GM23248 (cell line): ENCODE results near the gene SEC22B. TPM values are rescaled to one million over a fixed set of nuclear protein-coding genes. Genes with fewer than 3 reads are reported as not detected.
"Not testable (repeated sequence)": the region's sequence is repeated elsewhere in the genome, so short reads cannot be mapped to it uniquely, and the experiment has no call there.

Experiments
- DNase-seq: peaks from one replicate; pipeline ENCODE4 v3.0.0-alpha.2; 2015
- H2AFZ ChIP-seq: fragments of 200-600 bp; sonication (generic); 2 replicates; pipeline ENCODE4 v1.6.1; 2016; ENCODE audit warnings: antibody characterized with exemption
- H3F3A ChIP-seq: fragments of 200-600 bp; sonication (generic); 2 replicates; pipeline ENCODE4 v1.6.1; 2016; ENCODE audit warnings: mild to moderate bottlenecking, antibody characterized with exemption, mixed run types; ENCODE audit not compliant: insufficient read depth
- H3K27ac ChIP-seq: fragments of 200-600 bp; sonication (generic); 2 replicates; pipeline ENCODE4 v1.5.1; 2016; ENCODE audit warnings: mild to moderate bottlenecking
- H3K27me3 ChIP-seq: fragments of 200-600 bp; sonication (generic); replicated peaks from 2 replicates; pipeline ENCODE4 v1.6.1; 2016; ENCODE audit warnings: mild to moderate bottlenecking; ENCODE audit not compliant: insufficient read depth
- H3K36me3 ChIP-seq: fragments of 200-600 bp; sonication (generic); 2 replicates; pipeline ENCODE4 v1.6.1; 2016; ENCODE audit warnings: low read depth, mild to moderate bottlenecking
- H3K4me1 ChIP-seq: fragments of 200-600 bp; sonication (generic); 2 replicates; pipeline ENCODE4 v1.6.1; 2016; ENCODE audit warnings: mild to moderate bottlenecking; ENCODE audit not compliant: insufficient read depth
- H3K4me2 ChIP-seq: fragments of 200-600 bp; sonication (generic); one replicate; pipeline ENCODE4 v1.6.1; 2016; ENCODE audit warnings: mild to moderate bottlenecking; ENCODE audit not compliant: unreplicated experiment
- H3K4me3 ChIP-seq: fragments of 200-600 bp; sonication (generic); 2 replicates; pipeline ENCODE4 v1.5.1; 2016; ENCODE audit warnings: mild to moderate bottlenecking
- H3K79me2 ChIP-seq: fragments of 200-600 bp; sonication (generic); 2 replicates; pipeline ENCODE4 v1.6.1; 2016; ENCODE audit warnings: mild to moderate bottlenecking; ENCODE audit not compliant: insufficient read depth
- H3K9ac ChIP-seq: fragments of 200-600 bp; sonication (generic); 2 replicates; pipeline ENCODE4 v1.6.1; 2016; ENCODE audit warnings: mild to moderate bottlenecking
- H3K9me2 ChIP-seq: fragments of 200-600 bp; sonication (generic); 2 replicates; pipeline ENCODE4 v1.6.1; 2016; ENCODE audit warnings: mixed run types, mild to moderate bottlenecking, moderate library complexity; ENCODE audit not compliant: insufficient read depth
- H3K9me3 ChIP-seq: fragments of 200-600 bp; sonication (generic); one replicate; pipeline ENCODE4 v1.6.1; 2017; ENCODE audit warnings: low read depth
- H4K20me1 ChIP-seq: fragments of 200-600 bp; sonication (generic); 2 replicates; pipeline ENCODE4 v1.6.0; 2016; ENCODE audit not compliant: insufficient read depth
- WGBS, 2 experiments: methylation state at CpG; one replicate each; pipeline ENCODE4 v1.1.6; 2015 to 2017; ENCODE audit warnings: low lambda C conversion rate in 2 of 2, low coverage in 1 of 2; ENCODE audit errors: missing lambda C conversion rate in 2 of 2; 5-methylcytosine and 5-hydroxymethylcytosine counted together
- in situ Hi-C: fragments of 300-500 bp; cut with MboI; formaldehyde crosslinking; loops from 2 replicates; pipeline ENCODE4 v1.15.0; 2020
- polyA plus RNA-seq: library from polyadenylated mRNA; unstranded; fragments of >200 nt; fragmentation: Nextera tagmentation; extraction: Ambion mirVana; gene quantifications from 2 replicates; pipeline ENCODE4 v1.2.1, GENCODE V29; 2016
- total RNA-seq: library from RNA; depleted of rRNA; stranded (reverse); fragments of >200 nt; shearing (Covaris generic); gene quantifications from 2 replicates; pipeline ENCODE4 v1.2.3, GENCODE V29; 2014

Gene SEC22B
- total and polyA plus RNA-seq, 2 experiments from 2014 or later: 68.1 to 101 TPM

DNA sequence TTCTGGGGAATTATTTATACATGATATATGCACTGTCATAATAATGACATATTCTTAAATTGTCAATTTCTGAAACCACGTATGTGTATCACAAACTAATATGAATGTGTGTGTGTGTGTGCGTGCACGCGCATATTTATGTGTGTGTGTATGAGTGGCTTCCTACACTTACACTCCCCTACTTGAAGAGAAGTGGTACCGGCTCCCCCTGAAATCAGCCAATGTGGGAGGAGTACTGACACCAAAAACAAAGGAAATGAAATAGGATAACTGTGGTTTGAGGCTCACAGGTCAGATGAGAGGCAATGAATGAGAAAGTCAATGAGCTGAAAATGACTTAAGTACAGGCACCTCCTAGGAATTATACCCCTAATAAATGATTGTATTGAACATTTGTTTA is 64.1 kb downstream of the SEC22B start:
- H3K9ac ChIP-seq, H3K27me3 ChIP-seq, H3K4me3 ChIP-seq, H3K9me2 ChIP-seq, H3K4me2 ChIP-seq, H3K27ac ChIP-seq, DNase-seq, H3K4me1 ChIP-seq, in situ Hi-C loops, H3K36me3 ChIP-seq, H3K9me3 ChIP-seq, H2AFZ ChIP-seq, H3K79me2 ChIP-seq, H4K20me1 ChIP-seq, H3F3A ChIP-seq: not testable (repeated sequence)
- 92 to 95% methylated on average over 5 of the region's 5 CpGs for WGBS, 2 experiments

DNA sequence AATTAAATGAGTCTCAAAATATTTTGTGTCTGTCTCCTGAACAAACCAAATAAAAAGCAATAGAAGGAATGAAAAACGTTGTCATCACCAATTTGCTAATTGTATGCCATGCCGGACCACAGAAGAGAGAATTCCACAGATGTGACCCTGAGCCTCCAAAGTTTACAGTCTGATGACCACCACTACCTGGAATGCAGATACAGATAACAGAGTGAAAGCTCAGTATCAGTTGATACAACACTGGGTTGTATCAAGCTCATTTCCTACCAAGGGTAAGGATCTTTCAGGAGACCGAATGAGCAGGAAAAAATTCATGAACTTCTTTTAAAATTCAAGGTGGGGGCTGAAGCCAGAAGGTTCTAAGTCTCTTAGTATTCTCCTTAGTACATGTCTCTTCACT is 64.5 kb downstream of the SEC22B start:
- H3K4me2 ChIP-seq, H3F3A ChIP-seq, H3K36me3 ChIP-seq, H3K4me3 ChIP-seq, H3K79me2 ChIP-seq, H2AFZ ChIP-seq, H3K9me2 ChIP-seq, H4K20me1 ChIP-seq, H3K9ac ChIP-seq, H3K27me3 ChIP-seq, H3K27ac ChIP-seq, H3K9me3 ChIP-seq, H3K4me1 ChIP-seq, DNase-seq, in situ Hi-C loops: not testable (repeated sequence)
- no CpG with 5 or more reads among the region's 3 CpGs for WGBS, 2 experiments

DNA sequence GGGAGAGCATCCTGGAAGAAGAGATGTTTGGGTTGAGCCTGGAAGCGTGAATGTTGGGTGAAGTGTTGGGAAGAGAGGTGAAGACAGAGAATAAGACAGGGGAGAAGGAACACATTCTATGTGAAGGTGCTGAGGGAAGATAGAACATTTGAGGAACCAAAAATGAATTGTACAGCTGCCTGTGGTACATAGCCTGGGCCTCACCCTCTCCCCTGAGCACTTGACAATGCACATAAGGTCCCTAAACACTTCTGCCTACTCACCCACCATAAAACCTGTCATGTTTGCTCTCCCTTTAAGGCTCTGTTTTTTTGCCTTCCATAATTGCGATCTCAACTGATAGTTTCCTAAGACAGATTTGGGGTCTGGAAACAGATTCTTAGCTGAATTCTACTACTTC is 65.3 kb downstream of the SEC22B start:
- H3K4me3 ChIP-seq, H3K9me2 ChIP-seq, H3K9me3 ChIP-seq, H3K27me3 ChIP-seq, H3K79me2 ChIP-seq, H3K9ac ChIP-seq, H4K20me1 ChIP-seq, H3K4me1 ChIP-seq, DNase-seq, H3K36me3 ChIP-seq, in situ Hi-C loops, H3K4me2 ChIP-seq, H3F3A ChIP-seq, H2AFZ ChIP-seq, H3K27ac ChIP-seq: not testable (repeated sequence)
- 100% methylated on average over 1 of the region's 2 CpGs for WGBS, 2 experiments

DNA sequence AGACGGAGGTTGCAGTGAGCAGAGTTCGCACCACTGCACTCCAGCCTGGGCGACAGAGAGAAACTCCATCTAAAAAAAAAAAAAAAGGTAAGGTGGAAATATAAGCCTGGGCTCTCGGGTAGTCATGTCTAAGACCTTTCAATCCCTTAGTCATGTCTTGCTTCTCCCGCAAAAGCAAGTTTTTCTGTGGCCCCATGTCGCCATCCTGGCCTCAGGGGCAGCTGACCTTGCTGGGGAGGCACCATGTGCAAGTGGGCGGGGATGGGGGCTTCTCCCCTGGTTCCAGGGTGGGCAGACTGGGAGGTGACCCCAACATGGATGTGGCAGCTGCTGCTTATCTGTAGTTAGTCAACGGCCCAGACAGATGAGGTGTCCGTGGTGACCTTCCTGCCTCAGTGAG is 66.7 kb downstream of the SEC22B start:
- 86 to 88% methylated on average over 6 to 7 of the region's 9 CpGs for WGBS, 2 experiments
- H3K27ac ChIP-seq, H3K79me2 ChIP-seq, H3K9me2 ChIP-seq, H3K4me1 ChIP-seq, in situ Hi-C loops, H3K36me3 ChIP-seq, H3K4me2 ChIP-seq, H4K20me1 ChIP-seq, H2AFZ ChIP-seq, H3K9me3 ChIP-seq, DNase-seq, H3F3A ChIP-seq, H3K4me3 ChIP-seq, H3K27me3 ChIP-seq, H3K9ac ChIP-seq: not testable (repeated sequence)

DNA sequence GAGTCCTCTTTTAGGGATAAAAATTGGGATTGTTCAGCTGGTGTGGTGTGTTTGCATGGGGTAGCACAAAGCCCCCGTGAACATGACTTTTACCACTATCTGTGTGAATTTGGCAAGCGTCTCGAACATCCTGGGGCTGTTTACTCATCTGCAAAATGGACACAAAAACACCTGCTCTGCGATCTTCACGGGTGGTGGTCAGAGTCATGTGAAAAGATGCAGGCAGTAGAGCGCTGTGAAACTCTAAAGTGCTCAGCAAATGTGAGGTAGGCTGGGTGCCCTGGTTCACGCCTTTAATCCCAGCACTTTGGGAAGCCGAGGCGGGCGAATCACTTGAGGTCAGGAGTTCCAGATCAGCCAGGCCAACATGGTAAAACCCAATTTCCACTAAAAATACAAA is 67.1 kb downstream of the SEC22B start:
- WGBS, 2 experiments: 89 to 96% methylated on average over 7 to 10 of the region's 10 CpGs
- not testable (repeated sequence) for H3K36me3 ChIP-seq

DNA sequence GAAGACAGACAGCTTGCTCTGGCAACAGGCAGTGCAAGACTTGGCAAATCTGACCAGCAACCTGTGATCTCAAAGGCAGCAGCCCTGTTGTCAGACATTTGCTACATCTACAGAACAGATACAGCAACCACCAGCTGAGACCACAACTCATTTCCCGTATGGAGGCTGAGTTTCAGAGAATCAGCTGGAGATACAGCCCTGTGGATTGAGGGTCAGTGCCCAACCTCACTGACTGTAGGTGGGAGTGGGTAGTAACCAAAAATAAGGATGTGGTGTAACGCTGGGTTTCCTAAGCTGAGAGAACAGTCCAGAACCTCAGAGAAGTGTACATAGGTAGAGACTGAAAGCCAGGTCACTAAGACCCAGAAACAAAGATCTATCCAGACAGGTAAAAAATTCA is 71.0 kb downstream of the SEC22B start:
- H3K27me3 ChIP-seq, H2AFZ ChIP-seq, H3K9me3 ChIP-seq, DNase-seq, H3K4me2 ChIP-seq, H4K20me1 ChIP-seq, H3K36me3 ChIP-seq, H3K4me3 ChIP-seq, H3K9me2 ChIP-seq, H3K27ac ChIP-seq, in situ Hi-C loops, H3K9ac ChIP-seq, H3F3A ChIP-seq, H3K79me2 ChIP-seq, H3K4me1 ChIP-seq: not testable (repeated sequence)
- WGBS, 2 experiments: 100% methylated on average over 1 to 2 of the region's 2 CpGs

More for the DNA sequence above, 67.1 kb downstream of the SEC22B start:
- H2AFZ ChIP-seq, H3K27me3 ChIP-seq, H3K4me3 ChIP-seq, H3K9ac ChIP-seq, H3K4me2 ChIP-seq, H3K27ac ChIP-seq, in situ Hi-C loops, H3K4me1 ChIP-seq, DNase-seq, H3F3A ChIP-seq, H3K79me2 ChIP-seq, H3K9me2 ChIP-seq, H3K9me3 ChIP-seq, H4K20me1 ChIP-seq: not testable (repeated sequence)

DNA sequence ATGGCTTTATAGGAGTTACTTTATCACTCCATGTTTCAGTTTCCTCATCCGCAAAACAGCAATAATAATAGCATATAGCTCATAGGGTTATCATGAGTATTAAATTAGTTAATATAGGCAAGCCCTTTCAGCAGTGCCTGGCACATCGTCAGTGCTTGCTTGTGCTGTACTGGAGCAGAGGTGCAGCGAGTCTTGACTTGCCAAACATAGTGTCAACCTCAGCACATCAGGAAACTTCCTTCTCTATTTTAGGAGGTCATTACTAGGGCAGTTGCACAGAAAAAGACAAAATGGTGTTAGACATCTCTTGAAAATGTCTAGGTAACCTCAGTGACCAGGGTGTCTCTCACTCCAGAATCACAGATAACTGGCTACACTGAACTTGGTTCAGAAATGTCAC is 72.6 kb downstream of the SEC22B start:
- H3K9me3 ChIP-seq, H3F3A ChIP-seq, H3K27ac ChIP-seq, H3K9me2 ChIP-seq, H3K4me3 ChIP-seq, H3K4me1 ChIP-seq, H3K9ac ChIP-seq, H2AFZ ChIP-seq, in situ Hi-C loops, H3K4me2 ChIP-seq, H3K36me3 ChIP-seq, H3K79me2 ChIP-seq, DNase-seq, H3K27me3 ChIP-seq, H4K20me1 ChIP-seq: not testable (repeated sequence)
- no CpG with 5 or more reads among the region's 3 CpGs for WGBS, 2 experiments

DNA sequence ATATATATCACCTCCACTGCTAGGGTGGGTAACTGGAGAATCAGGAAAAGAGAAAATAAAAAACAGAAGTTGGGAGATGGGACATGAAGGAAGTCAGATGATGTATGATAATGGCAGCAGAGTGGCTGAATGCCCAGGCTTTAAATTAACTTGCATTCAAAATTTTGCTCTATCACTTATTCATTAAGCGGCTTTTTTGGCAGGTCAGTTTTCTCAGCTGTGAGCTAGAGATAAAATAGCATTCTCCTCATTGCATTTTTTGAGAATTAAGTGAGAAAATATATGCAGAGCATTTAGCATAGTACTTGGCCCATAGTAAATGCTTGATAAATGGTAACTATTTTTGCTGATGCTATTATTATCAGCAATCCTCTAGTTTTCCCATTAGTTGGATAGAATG is 74.7 kb downstream of the SEC22B start:
- H3K27ac ChIP-seq, H3K36me3 ChIP-seq, in situ Hi-C loops, H3K4me2 ChIP-seq, H3K79me2 ChIP-seq, H3K27me3 ChIP-seq, H3K9me3 ChIP-seq, H2AFZ ChIP-seq, H3K9me2 ChIP-seq, H3K4me1 ChIP-seq, DNase-seq, H3K4me3 ChIP-seq, H3F3A ChIP-seq, H4K20me1 ChIP-seq, H3K9ac ChIP-seq: not testable (repeated sequence)
- WGBS, 2 experiments: 94 to 100% methylated on average over 1 of the region's 1 CpG
